ENCODE results near the gene GALNT16. TPM values are rescaled to one million over a fixed set of nuclear protein-coding genes. Genes with fewer than 3 reads are reported as not detected.
"Not testable (repeated sequence)": the region's sequence is repeated elsewhere in the genome, so short reads cannot be mapped to it uniquely, and the experiment has no call there.

GALNT16 gene
- total RNA-seq, 1 donor from 2014 or later, result 0.13 TPM

GRCh38 chr14:69363055-69363454 is 103.1 kb downstream of the GALNT16 start:
- peak in 1 of 2 donors; percentile 7 for DNase-seq (ENCODE audit: low read depth in 2 of 2)

- no peak for DNase-seq (ENCODE audit: low read depth in 2 of 2)
These were observed 104.0 kb downstream of the GALNT16 start for GRCh38 chr14:69363964-69364363.

- DNase-seq (ENCODE audit: low read depth in 2 of 2), result no peak
These were observed 104.4 kb downstream of the GALNT16 start for GRCh38 chr14:69364378-69364777.

- no peak for DNase-seq (ENCODE audit: low read depth in 2 of 2)
These were observed 106.1 kb downstream of the GALNT16 start for GRCh38 chr14:69366069-69366468.

- no peak for DNase-seq (ENCODE audit: low read depth in 2 of 2)
These were observed 106.8 kb downstream of the GALNT16 start for GRCh38 chr14:69366761-69367160.

GRCh38 chr14:69368381-69368780 is 108.4 kb downstream of the GALNT16 start:
- DNase-seq (ENCODE audit: low read depth in 2 of 2), result no peak

- no peak for DNase-seq (ENCODE audit: low read depth in 2 of 2)
These were observed 110.1 kb downstream of the GALNT16 start for GRCh38 chr14:69370061-69370460.

GRCh38 chr14:69372146-69372545 is 112.2 kb downstream of the GALNT16 start:
- DNase-seq (ENCODE audit: low read depth in 2 of 2), result no peak

GRCh38 chr14:69373104-69373503 is 113.1 kb downstream of the GALNT16 start:
- DNase-seq (ENCODE audit: low read depth in 2 of 2), result no peak

GRCh38 chr14:69374235-69374634 is 114.3 kb downstream of the GALNT16 start:
- DNase-seq (ENCODE audit: low read depth in 2 of 2), result no peak

GRCh38 chr14:69375182-69375581 is 115.2 kb downstream of the GALNT16 start:
- no peak for DNase-seq (ENCODE audit: low read depth in 2 of 2)

- no peak for DNase-seq (ENCODE audit: low read depth in 2 of 2)
These were observed 115.8 kb downstream of the GALNT16 start for GRCh38 chr14:69375722-69376121.

GRCh38 chr14:69376439-69376838 is 116.5 kb downstream of the GALNT16 start:
- DNase-seq (ENCODE audit: low read depth in 2 of 2), result no peak

- no peak for DNase-seq (ENCODE audit: low read depth in 2 of 2)
These were observed 118.3 kb downstream of the GALNT16 start for GRCh38 chr14:69378274-69378673.

- DNase-seq (ENCODE audit: low read depth in 2 of 2), result no peak
These were observed 127.4 kb downstream of the GALNT16 start for GRCh38 chr14:69387311-69387710.

GRCh38 chr14:69391400-69391799 is 131.4 kb downstream of the GALNT16 start:
- DNase-seq (ENCODE audit: low read depth in 2 of 2), result not testable (repeated sequence)

GRCh38 chr14:69392481-69392880 is 132.5 kb downstream of the GALNT16 start:
- no peak for DNase-seq (ENCODE audit: low read depth in 2 of 2)

- no peak for DNase-seq (ENCODE audit: low read depth in 2 of 2)
These were observed 136.0 kb downstream of the GALNT16 start for GRCh38 chr14:69395929-69396328.

- peak; percentile 96 to 98 for DNase-seq (ENCODE audit: low read depth in 2 of 2)
These were observed 138.3 kb downstream of the GALNT16 start, which contains the start of the genes ERH and SLC39A9 for GRCh38 chr14:69398053-69398817. TSS of gene ERH (minus strand) at chr14:69398299. CDS start at chr14:69398233, 66 bp downstream. TSS of gene SLC39A9 (plus strand) at chr14:69398692. CDS start at chr14:69399370, 678 bp downstream.

GRCh38 chr14:69398818-69399210 is 138.9 kb downstream of the GALNT16 start:
- no peak for DNase-seq (ENCODE audit: low read depth in 2 of 2)

GRCh38 chr14:69399750-69400149 is 139.8 kb downstream of the GALNT16 start:
- DNase-seq (ENCODE audit: low read depth in 2 of 2), result no peak

GRCh38 chr14:69400154-69400553 is 140.2 kb downstream of the GALNT16 start:
- no peak for DNase-seq (ENCODE audit: low read depth in 2 of 2)

- DNase-seq (ENCODE audit: low read depth in 2 of 2), result no peak
These were observed 141.9 kb downstream of the GALNT16 start for GRCh38 chr14:69401841-69402240.
